Hematopoietic multipotent progenitor cell treated with erythropoietin and hydrocortisone succinate and interleukin-3 and kit ligand, for 6 days (in vitro differentiated cells): Measurements from ENCODE around the gene GPR35.
A peak's percentile ranks its signal among the peaks of the same experiment; 100 is the strongest.

Experiments
- DNase-seq: peaks from one replicate; pipeline ENCODE4 v3.0.0-alpha.2; 2015

GPR35 gene, protein sequence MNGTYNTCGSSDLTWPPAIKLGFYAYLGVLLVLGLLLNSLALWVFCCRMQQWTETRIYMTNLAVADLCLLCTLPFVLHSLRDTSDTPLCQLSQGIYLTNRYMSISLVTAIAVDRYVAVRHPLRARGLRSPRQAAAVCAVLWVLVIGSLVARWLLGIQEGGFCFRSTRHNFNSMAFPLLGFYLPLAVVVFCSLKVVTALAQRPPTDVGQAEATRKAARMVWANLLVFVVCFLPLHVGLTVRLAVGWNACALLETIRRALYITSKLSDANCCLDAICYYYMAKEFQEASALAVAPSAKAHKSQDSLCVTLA

DNA sequence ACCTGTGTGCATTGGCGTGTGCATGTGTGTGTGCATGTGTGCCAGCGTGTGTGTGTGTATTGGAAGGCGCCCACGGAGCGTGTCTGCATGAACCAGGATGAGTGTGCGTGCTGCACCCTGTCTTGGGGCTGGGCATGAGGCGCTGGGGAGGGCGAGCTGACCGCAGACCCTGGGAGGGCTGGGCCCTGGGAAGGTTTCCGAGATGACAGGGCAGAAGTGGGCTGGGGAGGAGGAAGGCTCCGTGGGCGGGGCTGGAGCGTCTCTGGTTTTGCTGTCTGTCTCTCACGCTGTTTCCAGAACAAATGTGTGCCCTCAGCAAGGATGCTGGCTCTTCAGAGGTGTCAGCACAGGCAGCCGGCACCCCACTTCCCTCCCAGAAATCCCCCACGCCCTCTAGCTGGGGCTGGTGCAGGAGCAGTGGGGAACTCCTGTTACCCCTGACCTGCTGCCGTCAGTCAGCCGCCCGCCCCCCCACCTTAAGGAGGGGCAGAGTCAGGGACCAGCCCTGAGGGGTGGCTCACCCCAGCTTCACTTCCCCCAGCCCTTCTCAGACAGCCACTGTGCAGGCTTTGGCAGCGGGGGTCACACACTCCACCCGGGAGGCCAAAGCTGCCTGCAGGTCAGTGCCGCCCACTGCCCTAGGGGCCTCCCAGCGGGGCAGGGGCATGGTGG lies at the start of gene GPR35:
Gene GPR35, plus strand, starts transcription at position 531 of the 672 bp plus-strand sequence. CDS start 4,473 bp downstream, outside the sequence.
- peak; percentile 91 for DNase-seq

DNA sequence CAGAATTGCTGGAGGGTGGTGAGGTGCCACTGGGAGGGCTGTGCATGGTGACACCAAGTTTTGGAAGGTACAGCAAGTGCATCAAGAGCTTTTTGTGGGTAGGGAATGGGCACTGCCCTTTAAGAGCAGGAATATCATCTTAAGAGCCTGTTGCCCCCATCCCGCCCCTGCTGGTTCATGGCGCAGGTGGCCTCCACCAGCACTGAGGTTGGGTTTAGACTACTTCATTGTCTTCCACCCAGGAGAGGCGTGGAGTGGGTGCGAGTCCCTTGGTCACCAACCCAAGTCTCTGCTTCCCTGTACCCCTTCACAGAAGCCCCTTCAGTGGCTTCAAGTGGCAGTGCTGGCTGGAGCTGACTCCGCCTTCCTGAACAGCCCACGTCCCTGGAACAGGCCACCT lies 49.2 kb upstream of the GPR35 start:
- DNase-seq = no peak

DNA sequence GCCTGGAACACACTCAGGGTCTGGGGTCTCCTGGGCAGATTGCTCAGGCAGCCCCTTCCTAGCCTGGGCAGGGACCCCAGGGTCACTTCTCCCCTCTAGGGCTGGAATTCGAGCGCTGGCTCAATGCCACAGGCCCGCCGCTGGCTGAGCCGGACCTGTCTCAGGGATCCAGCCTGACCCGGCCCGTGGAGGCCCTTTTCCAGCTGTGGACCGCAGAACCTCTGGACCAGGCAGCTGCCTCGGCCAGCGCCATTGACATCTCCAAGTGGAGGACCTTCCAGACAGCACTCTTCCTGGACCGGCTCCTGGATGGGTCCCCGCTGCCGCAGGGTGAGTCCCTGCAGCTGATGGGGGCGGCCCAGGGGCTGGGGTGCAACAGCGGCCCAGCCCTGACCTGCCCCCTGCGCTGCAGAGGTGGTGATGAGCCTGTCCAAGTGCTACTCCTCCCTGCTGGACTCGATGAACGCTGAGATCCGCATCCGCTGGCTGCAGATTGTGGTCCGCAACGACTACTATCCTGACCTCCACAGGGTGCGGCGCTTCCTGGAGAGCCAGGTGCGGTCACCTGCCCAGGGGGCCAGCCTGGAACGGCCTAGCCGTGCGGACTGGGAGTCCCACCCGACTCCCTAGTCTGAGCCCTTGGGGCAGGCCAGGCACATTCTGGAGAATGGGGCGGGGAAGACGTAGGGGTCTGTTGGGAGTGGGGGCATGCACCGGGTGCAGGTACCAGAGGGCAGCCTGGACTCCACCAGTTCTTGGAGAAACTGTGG lies 48.7 kb upstream of the GPR35 start:
- DNase-seq = no peak

DNA sequence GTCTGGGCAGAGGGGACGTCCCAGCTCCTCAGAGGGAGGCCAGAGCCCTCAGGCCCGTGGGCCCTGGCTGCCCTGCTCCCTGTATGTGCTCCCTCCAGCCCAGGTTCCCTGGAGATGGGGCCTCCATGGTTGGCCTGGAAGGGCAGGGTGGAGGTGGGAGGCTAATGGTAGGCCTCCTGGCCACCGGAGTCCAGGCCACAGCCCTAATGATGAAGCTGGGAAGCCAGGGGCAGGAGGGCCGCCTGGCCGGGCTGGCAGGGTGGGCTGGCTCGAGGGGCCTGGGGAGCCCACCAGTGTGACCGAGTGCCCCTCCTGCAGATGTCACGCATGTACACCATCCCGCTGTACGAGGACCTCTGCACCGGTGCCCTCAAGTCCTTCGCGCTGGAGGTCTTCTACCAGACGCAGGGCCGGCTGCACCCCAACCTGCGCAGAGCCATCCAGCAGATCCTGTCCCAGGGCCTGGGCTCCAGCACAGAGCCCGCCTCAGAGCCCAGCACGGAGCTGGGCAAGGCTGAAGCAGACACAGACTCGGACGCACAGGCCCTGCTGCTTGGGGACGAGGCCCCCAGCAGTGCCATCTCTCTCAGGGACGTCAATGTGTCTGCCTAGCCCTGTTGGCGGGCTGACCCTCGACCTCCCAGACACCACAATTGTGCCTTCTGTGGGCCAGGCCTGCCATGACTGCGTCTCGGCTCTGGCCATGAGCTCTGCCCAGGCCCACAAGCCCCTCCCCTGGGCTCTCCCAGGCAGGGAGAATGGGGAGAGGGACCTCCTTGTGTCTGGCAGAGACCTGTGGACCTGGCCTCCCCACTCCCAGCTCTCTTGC lies 47.8 kb upstream of the GPR35 start:
- no peak for DNase-seq

DNA sequence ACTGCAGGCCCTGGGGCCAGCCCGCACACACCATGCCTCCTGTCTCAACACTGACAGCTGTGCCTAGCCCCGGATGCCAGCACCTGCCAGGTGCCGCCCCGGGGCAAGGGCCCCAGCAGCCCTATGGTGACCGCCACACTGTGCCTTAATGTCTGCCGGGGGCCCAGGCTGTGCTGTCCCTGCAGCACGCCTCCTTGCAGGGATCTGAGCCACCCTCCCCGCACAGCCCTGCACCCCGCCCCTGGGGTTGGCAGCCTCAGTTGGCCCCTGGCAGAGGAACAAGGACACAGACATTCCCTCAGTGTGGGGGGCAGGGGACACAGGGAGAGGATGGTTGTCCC lies 47.2 kb upstream of the GPR35 start:
- DNase-seq = no peak

DNA sequence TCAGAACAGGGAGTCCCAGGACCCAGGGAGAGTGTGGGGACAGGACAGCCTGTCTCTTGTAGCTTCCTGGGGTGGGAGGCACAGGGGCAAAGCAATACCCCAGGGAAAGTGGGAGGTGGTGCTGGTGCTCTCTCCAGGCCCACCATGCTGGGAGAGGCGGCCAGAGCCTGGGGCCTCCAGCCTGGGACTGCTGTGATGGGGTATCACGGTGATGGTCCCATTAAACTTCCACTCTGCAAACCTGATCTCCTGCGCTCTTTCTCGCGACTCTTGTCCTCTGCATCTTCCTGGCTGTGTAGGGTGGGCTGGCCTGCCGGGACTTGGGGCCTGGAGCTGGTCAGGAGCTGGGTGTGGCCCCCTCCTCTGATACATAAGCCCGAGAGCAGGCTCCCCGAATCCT lies 46.8 kb upstream of the GPR35 start:
- DNase-seq = no peak

DNA sequence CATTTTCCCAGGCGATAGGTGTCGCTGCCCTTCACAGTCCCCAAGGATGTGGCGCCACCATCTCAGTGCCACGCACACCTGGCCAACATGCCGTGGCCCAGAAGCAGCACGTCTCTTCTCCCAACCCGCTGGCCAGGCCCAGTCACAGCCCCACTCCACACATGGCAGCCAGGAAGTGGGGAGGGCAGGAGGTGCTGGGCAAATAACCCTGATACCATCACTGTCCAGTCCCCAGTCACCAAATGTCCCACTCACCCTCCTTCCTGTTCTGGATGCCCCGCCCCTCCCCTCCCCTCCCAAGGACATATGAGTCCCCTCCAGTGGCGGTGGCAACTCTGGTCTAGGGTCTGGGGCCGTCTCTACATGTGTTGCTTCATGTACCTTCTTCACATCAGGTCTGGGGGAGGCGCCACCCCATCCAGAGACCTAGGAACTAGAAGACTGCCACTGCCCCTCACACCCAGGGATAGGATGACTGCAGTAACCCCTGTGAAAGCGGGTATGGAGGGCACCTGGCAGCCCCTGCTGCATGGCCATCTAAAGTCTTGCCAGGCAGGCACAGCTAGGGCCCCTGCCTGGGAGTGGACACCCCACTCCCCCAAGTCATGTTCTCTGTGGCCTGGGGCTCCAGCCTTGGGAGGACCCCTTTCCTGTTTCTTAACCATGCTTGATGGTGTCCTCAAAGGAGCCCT lies 46.1 kb upstream of the GPR35 start:
- DNase-seq = no peak

DNA sequence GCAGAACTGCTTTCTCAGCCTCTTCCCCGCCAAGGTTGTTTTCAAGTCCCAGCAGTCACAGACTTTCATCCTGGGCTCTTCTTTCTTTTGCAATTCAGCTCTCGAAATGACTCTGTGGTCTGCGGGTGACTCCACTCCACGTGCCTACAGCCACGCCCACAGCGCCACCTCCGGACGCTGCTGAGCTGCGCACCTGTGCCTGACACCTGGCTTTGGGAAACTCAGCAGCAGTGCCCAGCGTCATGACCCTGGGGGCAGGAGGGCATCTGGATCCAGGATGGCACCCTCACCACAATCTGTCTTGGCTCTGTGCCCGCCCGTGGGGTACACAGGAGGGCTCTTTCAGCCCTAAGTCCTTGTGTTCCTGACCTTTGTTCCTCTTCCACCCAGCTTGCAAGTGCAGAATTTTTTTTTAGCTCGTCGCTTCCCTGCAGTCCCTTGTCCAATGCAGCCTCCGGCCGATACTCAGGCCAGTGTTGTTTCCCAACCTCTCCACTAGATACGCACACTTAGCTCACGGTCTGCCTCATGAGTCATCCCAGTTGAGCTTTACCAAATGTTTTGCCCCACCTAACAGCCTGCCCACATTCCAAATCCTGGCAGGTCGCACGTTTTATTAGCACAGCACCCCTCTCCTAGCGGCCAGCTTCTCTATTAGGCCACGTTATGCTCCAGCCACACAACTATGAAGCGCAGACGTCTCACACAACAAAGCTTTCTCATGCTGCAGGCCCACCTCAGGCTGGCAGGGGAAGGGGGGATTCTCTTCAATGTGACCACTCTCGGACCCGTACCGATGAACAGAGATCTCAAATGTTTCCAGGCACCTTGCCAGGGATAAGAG lies 45.3 kb upstream of the GPR35 start:
- DNase-seq = no peak

DNA sequence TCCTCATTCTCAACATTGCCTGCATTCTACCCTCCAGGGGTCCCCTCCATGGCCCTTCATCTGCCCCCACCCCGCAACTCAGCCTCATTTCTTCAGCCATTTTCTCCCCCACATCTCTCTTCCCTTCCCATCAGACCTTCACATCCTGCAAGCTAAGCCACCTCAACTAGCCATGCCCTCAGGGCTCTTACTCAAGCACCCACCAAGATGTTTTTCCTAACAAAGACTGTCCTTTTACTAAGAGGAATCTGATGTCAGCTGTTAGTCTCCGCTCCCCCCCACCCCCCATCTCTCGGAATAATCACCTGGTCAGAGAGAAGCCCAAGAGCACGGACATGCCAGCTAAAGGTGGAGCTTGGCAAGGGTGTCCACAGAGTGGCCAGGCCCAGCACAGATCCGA lies 43.5 kb upstream of the GPR35 start:
- no peak for DNase-seq

DNA sequence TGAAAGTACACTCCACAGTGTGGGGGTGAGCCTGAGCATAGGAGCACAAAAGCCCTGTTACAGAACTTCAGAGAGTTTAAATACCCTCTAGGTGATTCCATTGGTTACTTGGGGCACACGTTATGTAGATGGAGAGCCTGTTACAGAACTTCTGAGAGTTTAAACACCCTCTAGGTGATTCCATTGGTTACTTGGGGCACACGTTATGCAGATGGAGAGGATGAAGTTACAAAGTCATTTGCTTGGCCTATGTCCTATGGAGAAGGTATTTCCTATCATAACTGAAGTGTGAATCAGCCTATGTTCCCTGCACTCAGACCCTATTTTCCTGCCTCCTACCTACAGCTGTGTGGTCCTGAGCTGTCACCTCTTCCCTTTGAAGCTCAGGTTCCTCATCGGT lies 42.5 kb upstream of the GPR35 start:
- DNase-seq = no peak

DNA sequence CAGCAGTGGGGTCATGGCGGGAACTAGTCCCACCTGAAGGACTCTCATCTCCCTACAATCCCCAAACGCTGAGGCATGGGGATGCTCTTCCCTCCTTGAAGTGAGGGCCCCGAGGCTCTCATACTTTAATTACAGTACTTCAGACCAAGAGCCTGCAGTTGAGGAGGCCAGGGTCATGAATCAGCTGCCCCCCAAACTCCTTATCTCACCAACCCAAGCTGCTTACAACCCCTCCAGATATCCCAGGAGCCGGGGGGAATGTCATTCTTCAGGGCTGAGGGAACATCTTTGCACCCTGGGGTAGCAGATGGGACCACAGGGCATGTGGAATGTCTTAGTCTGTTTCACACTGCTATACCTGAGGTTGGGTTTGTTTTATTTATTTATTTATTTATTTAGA lies 41.5 kb upstream of the GPR35 start:
- DNase-seq = no peak

DNA sequence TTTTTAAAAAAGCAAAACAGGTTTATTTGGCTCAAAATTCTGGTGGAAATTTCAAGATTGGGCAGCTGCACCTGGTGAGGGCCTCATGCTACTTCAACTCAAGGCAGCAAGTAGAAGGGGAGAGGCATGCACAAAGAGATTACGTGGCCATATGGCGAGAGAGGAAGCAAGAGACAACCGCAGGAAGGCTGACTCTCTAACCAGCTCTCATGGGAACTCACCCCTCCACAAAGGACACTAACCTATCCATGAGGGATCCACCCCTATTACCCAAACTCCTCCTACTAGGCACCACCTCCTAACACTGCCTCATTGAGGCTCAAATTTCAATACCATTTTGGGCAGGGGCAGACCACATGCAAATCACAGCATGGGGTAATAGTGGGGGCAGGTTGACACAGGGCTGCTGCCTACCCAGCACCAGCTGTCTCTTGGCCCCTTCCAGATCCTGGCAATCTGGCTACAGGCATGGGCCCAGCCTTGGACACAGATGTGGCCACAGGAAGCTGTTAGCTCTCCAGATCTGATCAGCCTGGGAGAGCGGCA lies 40.7 kb upstream of the GPR35 start:
- peak; percentile 73 for DNase-seq

DNA sequence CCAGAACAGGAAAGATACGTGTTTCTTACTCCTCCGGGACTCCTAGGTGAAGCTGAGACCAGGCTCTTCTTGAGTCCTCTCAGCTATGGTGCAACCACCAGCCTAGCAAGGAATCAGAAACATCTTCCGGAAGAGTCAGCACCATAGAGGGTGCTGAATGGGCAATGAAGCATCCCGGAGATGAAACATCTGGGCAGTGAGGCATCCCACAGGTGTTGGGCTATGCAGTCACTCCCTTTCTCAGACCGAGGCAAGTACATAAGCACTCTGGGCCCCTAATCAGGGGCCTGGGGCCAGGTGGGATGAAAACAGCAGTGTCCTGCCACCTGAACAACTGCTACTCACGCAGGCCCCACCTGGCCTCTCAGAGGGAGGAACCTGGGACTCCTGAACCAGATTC lies 40.2 kb upstream of the GPR35 start:
- DNase-seq = no peak

DNA sequence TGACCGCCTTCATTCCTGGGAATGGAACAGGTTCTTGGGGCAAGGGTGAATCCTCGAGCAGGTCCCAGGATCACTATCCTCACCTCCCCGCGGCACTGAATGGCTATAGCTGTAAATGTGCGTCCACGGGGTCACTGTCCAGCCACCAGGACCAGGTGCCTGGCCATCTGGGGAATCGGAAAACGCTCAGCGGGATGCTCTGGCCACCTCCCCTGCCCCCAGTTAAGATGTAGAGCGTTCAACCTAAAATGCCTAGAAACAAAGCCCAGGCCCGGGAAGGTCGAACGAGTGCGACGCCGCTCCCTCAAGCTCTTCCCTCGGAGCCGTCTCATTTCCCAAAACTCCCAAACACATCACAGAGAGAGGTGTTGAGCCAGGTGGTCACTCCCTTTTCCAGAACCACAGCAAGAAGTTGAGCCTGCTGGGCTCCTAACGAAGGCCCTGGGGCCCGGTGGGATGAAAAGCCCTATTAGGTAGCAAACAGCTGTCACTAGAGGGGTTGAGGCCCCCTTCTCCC lies 39.5 kb upstream of the GPR35 start:
- no peak for DNase-seq

DNA sequence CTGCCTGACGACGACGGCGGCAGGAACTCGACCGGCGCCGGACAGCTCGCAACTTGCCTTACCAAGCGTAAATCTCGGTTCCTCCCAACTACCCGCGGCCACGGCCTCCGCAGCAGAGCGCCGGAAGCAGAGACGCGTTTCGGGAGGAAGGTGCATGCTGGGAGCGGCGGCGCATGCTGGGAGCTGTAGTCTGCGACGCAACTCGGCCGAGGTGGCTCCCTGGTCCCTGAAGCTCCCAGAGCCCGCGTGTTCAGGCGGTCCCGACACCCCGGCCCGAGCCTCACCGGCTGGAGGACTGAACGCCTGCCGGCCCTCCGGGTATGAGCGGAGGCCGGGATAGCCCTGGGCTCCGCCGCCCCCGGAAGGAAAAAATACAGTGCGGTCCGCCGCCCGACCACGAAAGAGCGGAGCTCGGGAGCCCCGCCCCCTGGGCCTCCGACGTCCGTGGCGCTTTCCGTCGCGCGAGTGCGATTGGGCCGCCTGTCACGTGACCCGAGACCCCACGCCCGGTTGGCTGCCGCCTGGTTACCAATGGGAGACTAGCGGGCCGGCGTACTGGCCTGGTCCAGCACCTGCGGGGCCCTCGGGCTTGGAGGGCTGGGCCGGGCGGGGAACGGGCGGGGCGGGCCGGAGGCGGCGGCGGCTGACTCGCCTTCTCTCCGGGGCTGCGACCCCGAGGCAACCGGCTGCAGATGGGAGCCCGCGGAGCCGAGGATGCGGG lies 38.9 kb upstream of the GPR35 start, which contains the start of gene CAPN10:
Gene CAPN10, plus strand, starts transcription at position 537 of the 721 bp plus-strand sequence. Its CDS starts 178 bp downstream, at position 715.
- peak; percentile 98 for DNase-seq

DNA sequence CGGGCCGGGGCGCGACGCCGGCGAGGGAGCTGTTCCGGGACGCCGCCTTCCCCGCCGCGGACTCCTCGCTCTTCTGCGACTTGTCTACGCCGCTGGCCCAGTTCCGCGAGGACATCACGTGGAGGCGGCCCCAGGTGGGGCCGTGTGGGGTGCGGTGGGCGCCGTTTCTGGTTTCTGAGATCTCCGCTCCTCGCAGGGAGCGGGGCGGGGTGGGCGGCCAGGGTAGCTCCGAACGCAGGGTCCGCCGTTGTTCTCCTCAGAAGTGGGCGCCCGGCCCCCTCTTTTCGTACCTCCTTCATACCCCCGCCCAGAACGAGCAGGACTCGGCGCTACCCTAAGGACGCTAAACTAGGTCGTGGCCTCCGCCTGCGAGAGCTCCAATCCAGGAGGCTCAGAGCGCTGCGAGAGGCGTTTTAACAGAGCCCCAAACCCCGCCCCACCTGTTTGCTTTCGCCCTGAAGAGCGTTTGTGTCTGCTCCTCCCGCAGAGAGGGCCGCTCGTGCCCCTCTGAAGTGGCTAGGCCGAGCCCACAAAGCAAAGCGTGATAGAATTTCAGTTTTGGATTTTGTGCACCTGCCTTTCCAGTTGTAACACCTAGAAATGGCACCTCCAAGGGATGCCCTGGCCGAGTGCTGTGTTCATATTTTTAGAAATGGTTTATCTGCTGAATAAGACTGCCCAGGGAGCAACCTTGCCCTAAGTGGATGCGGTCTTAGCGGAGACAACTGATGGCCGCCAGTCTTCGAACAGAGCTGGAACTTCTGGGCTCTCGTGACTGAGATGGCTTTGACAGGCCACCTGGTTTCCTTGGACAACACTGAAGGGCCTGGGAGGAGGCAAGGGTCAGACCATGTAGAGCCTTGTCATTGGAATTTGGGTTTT lies 38.1 kb upstream of the GPR35 start:
- DNase-seq = peak; percentile 80

DNA sequence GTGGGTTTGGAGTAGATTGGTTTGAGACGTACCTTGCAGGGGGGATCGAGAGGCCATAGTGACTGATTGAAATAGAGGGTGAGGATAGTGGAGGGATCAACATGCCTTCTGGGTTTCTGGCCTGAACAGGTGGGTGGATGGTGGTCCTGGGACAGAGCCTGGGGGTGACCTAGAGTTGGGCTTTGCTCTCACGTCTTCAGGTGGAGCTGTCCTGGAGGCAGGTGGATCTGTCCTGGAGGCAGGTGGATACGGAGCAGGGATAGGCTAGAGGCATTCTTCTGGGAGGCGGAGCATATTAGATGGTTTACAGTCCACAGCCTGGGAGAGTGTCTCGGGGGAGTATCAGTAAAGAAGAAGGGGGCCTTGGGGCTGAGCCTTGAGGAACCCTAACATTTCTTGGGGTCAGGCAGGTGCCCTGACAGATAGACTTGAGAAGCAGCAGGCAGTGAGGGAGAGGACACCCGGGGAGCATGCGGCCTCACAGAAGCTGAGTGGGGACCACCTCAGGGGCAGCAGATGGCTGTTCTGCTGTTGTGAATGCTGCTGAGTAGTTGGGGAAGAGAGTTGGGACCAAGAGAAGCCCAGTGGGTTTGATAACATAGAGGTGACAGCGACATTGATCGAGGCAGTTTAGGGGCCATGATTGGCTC lies 37.1 kb upstream of the GPR35 start:
- DNase-seq = no peak

DNA sequence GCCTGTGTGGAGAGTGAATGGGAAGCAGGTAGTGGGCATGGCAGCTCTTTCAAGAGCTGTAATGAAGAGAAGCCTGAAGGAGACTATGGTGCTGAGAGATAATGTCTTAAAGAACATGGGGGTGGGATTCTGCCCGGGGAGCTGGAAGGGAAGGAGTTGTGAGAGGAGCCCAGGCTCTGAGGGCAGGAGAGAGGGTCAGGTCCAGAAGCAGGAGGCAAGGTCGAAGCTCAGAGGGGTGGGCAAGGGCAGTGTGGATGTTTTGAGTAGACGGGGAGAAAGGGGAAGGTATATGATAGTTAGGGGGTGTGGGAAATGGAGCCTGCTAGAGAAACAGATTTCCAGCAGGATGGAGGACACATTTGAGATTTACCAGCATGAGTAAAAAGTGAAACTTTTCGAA lies 36.6 kb upstream of the GPR35 start:
- DNase-seq = no peak

DNA sequence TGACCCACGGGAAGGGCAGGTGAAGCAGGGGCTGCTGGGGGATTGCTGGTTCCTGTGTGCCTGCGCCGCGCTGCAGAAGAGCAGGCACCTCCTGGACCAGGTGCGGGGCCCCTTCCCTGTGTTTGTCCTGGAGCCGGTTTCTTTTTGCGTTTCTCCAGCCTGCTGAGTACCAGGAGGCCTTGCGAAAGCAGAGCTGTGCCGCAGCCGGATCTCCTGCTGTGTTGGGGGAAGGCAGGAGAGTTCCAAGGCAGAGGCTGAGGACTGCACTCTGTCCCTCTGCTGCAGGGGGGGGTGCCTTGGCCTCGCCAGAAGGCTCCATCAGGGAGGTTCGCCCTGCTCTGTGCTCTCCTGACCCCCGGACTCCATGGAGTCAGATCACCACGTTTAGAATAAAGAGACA lies 35.9 kb upstream of the GPR35 start:
- no peak for DNase-seq
